Thyroid gland (tissue), 4 donors: ENCODE results near the gene EMP2.

Source experiments
- POLR2A ChIP-seq, 2 donors: fragments of 450-650 bp; IDR thresholded peaks; one replicate each; pipeline ENCODE4 v1.6.1; 2017; ENCODE audit warnings: antibody characterized with exemption in 2 of 2, mild to moderate bottlenecking in 2 of 2, moderate library complexity in 1 of 2
- TF ChIP-seq, protein P1 (sequence below), 6 experiments: fragments of 200-600 bp in 3 of 6; fragments of 450-650 bp in 3 of 6; sonication (generic) in 3 of 6; IDR thresholded peaks; one replicate each; pipeline ENCODE4 v1.5.1; 2016 to 2019; ENCODE audit warnings: antibody characterized with exemption in 6 of 6, mild to moderate bottlenecking in 2 of 6, inconsistent platforms in 1 of 6, moderate library complexity in 1 of 6

GRCh38 chr16:10576390-10577304 lies 3.8 kb downstream of the EMP2 start:
- TF ChIP-seq, protein P1, sequence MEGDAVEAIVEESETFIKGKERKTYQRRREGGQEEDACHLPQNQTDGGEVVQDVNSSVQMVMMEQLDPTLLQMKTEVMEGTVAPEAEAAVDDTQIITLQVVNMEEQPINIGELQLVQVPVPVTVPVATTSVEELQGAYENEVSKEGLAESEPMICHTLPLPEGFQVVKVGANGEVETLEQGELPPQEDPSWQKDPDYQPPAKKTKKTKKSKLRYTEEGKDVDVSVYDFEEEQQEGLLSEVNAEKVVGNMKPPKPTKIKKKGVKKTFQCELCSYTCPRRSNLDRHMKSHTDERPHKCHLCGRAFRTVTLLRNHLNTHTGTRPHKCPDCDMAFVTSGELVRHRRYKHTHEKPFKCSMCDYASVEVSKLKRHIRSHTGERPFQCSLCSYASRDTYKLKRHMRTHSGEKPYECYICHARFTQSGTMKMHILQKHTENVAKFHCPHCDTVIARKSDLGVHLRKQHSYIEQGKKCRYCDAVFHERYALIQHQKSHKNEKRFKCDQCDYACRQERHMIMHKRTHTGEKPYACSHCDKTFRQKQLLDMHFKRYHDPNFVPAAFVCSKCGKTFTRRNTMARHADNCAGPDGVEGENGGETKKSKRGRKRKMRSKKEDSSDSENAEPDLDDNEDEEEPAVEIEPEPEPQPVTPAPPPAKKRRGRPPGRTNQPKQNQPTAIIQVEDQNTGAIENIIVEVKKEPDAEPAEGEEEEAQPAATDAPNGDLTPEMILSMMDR (IDR thresholded peaks at IDR 0.05): no peak
- TF ChIP-seq POLR2A (IDR thresholded peaks at IDR 0.05): no peak
